Liver (tissue), 9 donors: Measurements from ENCODE around the gene LRRC53. TPM values are rescaled to one million over a fixed set of nuclear protein-coding genes. Genes with fewer than 3 reads are reported as not detected.

Experiments used
- DNase-seq: peaks from one replicate; pipeline ENCODE4 v3.0.0-alpha.2; 2017; ENCODE audit warnings: low spot score
- H3K27ac ChIP-seq, 2 donors: one replicate each; pipeline ENCODE4 v1.7.0; 2013; ENCODE audit warnings: inconsistent platforms in 2 of 2, low read length in 2 of 2, control low read depth in 1 of 2, low read depth in 1 of 2, mild to moderate bottlenecking in 1 of 2
- H3K27me3 ChIP-seq, 4 donors: one replicate each; pipeline versions ENCODE4 v1.6.1 to v1.7.0; 2013; ENCODE audit warnings: low read length in 3 of 4, inconsistent platforms in 1 of 4, mild to moderate bottlenecking in 1 of 4, moderate library complexity in 1 of 4; ENCODE audit not compliant: control insufficient read depth in 4 of 4, insufficient read depth in 4 of 4
- H3K36me3 ChIP-seq, 4 donors: one replicate each; pipeline versions ENCODE4 v1.6.1 to v1.7.0; 2013; ENCODE audit warnings: low read length in 3 of 4, mild to moderate bottlenecking in 3 of 4, low read depth in 1 of 4, moderate library complexity in 1 of 4; ENCODE audit not compliant: control insufficient read depth in 4 of 4, insufficient read depth in 3 of 4
- H3K4me1 ChIP-seq, 4 donors: one replicate each; pipeline versions ENCODE4 v1.6.1 to v1.7.0; 2013; ENCODE audit warnings: low read length in 3 of 4, mild to moderate bottlenecking in 3 of 4, moderate library complexity in 1 of 4; ENCODE audit not compliant: control insufficient read depth in 4 of 4, insufficient read depth in 4 of 4
- H3K4me3 ChIP-seq, 3 donors: one replicate each; pipeline versions ENCODE4 v1.6.1 to v1.7.0; 2013; ENCODE audit warnings: low read length in 3 of 3, control low read depth in 1 of 3, low read depth in 1 of 3, mild to moderate bottlenecking in 1 of 3
- H3K9ac ChIP-seq, 2 donors: one replicate each; pipeline ENCODE4 v1.7.0; 2013; ENCODE audit warnings: low read length in 2 of 2, mild to moderate bottlenecking in 2 of 2, moderate library complexity in 2 of 2, control low read depth in 1 of 2, low read depth in 1 of 2
- H3K9me3 ChIP-seq, 4 donors: one replicate each; pipeline versions ENCODE4 v1.6.1 to v1.7.0; 2013; ENCODE audit warnings: low read length in 3 of 4; ENCODE audit not compliant: control insufficient read depth in 4 of 4
- CTCF ChIP-seq: fragments of 150-350 bp; IDR thresholded peaks from 2 replicates; pipeline ENCODE4 v1.5.1; 2017; ENCODE audit warnings: improper control_type of control experiment, low read depth, low read length; ENCODE audit not compliant: missing input control
- FOXA1 ChIP-seq: IDR thresholded peaks from 2 replicates; pipeline ENCODE4 v1.6.1; 2016; ENCODE audit warnings: antibody characterized with exemption
- HNF4A ChIP-seq, 2 donors: conservative IDR thresholded peaks; 2 replicates each; pipeline ENCODE4 v1.6.1; 2016; ENCODE audit warnings: antibody characterized with exemption in 2 of 2, mild to moderate bottlenecking in 2 of 2
- HNF4G ChIP-seq: IDR thresholded peaks from 2 replicates; pipeline ENCODE4 v1.6.1; 2016; ENCODE audit warnings: antibody characterized with exemption
- JUND ChIP-seq, 2 donors: IDR thresholded peaks; 2 replicates each; pipeline ENCODE4 v1.6.1; 2016; ENCODE audit warnings: antibody characterized with exemption in 2 of 2
- RAD21 ChIP-seq, 2 donors: IDR thresholded peaks; 2 replicates each; pipeline ENCODE4 v1.6.1; 2016; ENCODE audit warnings: antibody characterized with exemption in 2 of 2, mild to moderate bottlenecking in 2 of 2
- REST ChIP-seq: IDR thresholded peaks from 2 replicates; pipeline ENCODE4 v1.6.1; 2016; ENCODE audit warnings: antibody characterized with exemption, mild to moderate bottlenecking
- RXRA ChIP-seq, 2 donors: IDR thresholded peaks; 2 replicates each; pipeline ENCODE4 v1.6.1; 2017 to 2018; ENCODE audit warnings: antibody characterized with exemption in 2 of 2, mild to moderate bottlenecking in 1 of 2
- ZBTB33 ChIP-seq: IDR thresholded peaks from 2 replicates; pipeline ENCODE4 v1.6.1; 2016; ENCODE audit warnings: antibody characterized with exemption
- WGBS: extraction: QIAGEN DNeasy Blood & Tissue Kit; methylation state at CpG from one replicate; pipeline ENCODE4 v1.1.7; 2013; 5-methylcytosine and 5-hydroxymethylcytosine counted together
- polyA plus RNA-seq, 2 donors: library from polyadenylated mRNA; stranded (reverse) in 1 of 2; unstranded in 1 of 2; fragments of 200-250 nt in 1 of 2; fragments of >200 nt in 1 of 2; fragmentation: Nextera tagmentation in 1 of 2; extraction: Ambion mirVana in 1 of 2; gene quantifications; one replicate each; pipeline versions ENCODE4 v1.2.1 to v1.2.3, GENCODE V29; 2013 to 2015
- total RNA-seq, 2 donors: library from RNA; depleted of rRNA; stranded (reverse); fragments of >200 nt; gene quantifications; one replicate each; pipeline ENCODE4 v1.2.3, GENCODE V29; 2014
- donor health status: healthy.
- donor health status: healthy.
- donor health status: healthy.
- donor health status: healthy.
- donor health status: healthy.

LRRC53 gene
- total and polyA plus RNA-seq, 4 donors: not detected

- Histone ChIP-seq H3K27me3 (peaks cover 0 to 5% (median 0%) of the 10 kb centered on the region in 4 donors), H3K9me3 (no peaks in the 10 kb centered on the region), H3K36me3 (no peaks in the 10 kb centered on the region), H3K9ac (no peak overlapping the region), H3K27ac (no peak overlapping the region), H3K4me1 (no peaks in the 10 kb centered on the region), H3K4me3 (no peak overlapping the region)
- 21% methylated on average over 3 of the region's 3 CpGs for WGBS
- TF ChIP-seq HNF4G: no peak
- no peak for TF ChIP-seq ZBTB33
- no peak for TF ChIP-seq CTCF
- TF ChIP-seq HNF4A (conservative IDR thresholded peaks at IDR 0.05): no peak
- no peak for DNase-seq
Observed at GRCh38 chr1:74508449-74508848, 4.0 kb downstream of the LRRC53 start.

- no peaks in the 10 kb centered on the region for H3K36me3 ChIP-seq
- peaks cover 0 to 3% (median 0%) of the 10 kb centered on the region in 4 donors for H3K27me3 ChIP-seq
- no peak overlapping the region for H3K9ac ChIP-seq
- H3K4me3 ChIP-seq: no peak overlapping the region
- no peak for DNase-seq
- H3K27ac ChIP-seq: no peak overlapping the region
- no peaks in the 10 kb centered on the region for H3K9me3 ChIP-seq
- TF ChIP-seq FOXA1 (no peak), REST (no peak), ZBTB33 (no peak), RAD21 (IDR thresholded peaks at IDR 0.05) (no peak), JUND (IDR thresholded peaks at IDR 0.05) (no peak), HNF4G (no peak), RXRA (IDR thresholded peaks at IDR 0.05) (no peak)
- 70% methylated on average over 8 of the region's 8 CpGs for WGBS
- no peaks in the 10 kb centered on the region for H3K4me1 ChIP-seq
Observed at GRCh38 chr1:74505928-74506710, 6.3 kb downstream of the LRRC53 start.
